NT2/D1 (cell line): ENCODE results near the gene ERI3.

Source experiments
- YY1 ChIP-seq: IDR thresholded peaks from 2 replicates; pipeline ENCODE4 v1.6.1; 2011; ENCODE audit not compliant: insufficient read length, insufficient read depth
- ZNF274 ChIP-seq: IDR thresholded peaks from 2 replicates; pipeline ENCODE4 v1.6.1; 2011; ENCODE audit warnings: mild to moderate bottlenecking, low read depth, low read length

- TF ChIP-seq YY1 = no peak
- TF ChIP-seq ZNF274 = no peak
Measured at GRCh38 chr1:44290250-44291094, 64.6 kb downstream of the ERI3 start.
